ENCODE data around the gene MRPS2. TPM values are rescaled to one million over a fixed set of nuclear protein-coding genes. Genes with fewer than 3 reads are reported as not detected.

Gene MRPS2
- total RNA-seq, 4 donors from 2014 or later = 20.9 to 26.6 (median 23.3) TPM

DNA sequence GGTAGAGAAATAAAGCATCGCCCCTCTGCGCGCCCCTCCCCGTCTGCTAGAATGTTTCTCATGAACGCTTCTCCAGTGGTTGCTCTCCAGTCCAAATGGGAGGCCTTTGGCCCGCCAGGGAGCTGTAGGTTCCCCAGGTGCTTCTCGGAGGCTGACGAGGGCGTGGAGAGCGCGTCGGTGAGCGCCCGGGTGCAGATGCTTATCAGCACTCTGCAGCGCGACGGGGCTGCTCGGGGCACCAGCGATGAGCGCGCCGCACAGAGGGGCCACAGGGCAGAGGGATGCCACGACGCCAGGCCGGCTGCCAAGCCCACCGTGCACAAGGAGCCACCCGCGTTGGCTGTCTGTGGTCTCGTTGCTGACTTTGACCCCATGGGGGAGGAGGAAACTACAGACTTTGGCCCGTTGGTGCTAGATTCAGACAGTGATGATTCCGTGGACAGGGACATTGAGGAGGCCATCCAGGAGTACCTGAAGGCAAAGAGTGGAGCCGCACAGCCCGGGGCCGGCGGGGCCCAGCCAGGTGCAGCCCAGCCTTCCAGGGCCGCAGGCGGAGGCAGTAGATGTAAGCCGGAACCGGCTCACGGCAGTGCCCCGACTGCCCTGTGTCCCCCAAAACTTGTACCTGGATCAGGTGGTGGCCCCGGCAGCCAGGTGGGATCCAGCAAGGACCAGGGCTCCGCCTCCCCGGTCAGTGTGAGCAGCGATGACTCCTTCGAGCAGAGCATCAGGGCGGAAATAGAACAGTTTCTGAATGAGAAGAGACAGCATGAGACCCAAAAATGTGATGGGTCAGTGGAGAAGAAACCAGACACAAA, 15.8 kb upstream of the MRPS2 start:
- TF ChIP-seq, protein P1, sequence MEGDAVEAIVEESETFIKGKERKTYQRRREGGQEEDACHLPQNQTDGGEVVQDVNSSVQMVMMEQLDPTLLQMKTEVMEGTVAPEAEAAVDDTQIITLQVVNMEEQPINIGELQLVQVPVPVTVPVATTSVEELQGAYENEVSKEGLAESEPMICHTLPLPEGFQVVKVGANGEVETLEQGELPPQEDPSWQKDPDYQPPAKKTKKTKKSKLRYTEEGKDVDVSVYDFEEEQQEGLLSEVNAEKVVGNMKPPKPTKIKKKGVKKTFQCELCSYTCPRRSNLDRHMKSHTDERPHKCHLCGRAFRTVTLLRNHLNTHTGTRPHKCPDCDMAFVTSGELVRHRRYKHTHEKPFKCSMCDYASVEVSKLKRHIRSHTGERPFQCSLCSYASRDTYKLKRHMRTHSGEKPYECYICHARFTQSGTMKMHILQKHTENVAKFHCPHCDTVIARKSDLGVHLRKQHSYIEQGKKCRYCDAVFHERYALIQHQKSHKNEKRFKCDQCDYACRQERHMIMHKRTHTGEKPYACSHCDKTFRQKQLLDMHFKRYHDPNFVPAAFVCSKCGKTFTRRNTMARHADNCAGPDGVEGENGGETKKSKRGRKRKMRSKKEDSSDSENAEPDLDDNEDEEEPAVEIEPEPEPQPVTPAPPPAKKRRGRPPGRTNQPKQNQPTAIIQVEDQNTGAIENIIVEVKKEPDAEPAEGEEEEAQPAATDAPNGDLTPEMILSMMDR (IDR thresholded peaks at IDR 0.05; ENCODE audit: low read depth) = no peak

DNA sequence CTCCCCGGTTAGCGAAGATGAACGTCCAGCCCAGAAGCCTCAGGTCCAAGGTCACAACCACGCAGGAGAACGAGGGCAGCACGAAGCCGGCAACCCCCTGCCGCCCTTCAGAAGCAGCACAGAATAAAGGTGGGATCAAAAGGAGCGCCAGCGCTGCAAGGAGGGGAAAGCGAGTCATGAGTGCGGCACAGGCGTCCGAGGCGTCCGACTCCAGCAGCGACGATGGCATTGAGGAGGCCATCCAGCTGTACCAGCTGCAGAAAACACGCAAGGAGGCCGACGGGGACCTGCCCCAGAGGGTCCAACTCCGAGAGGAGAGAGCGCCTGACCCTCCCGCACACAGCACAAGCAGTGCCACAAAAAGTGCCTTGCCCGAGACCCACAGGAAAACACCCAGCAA, 15.1 kb upstream of the MRPS2 start:
- TF ChIP-seq, protein P1 (IDR thresholded peaks at IDR 0.05; ENCODE audit: low read depth) = no peak

DNA sequence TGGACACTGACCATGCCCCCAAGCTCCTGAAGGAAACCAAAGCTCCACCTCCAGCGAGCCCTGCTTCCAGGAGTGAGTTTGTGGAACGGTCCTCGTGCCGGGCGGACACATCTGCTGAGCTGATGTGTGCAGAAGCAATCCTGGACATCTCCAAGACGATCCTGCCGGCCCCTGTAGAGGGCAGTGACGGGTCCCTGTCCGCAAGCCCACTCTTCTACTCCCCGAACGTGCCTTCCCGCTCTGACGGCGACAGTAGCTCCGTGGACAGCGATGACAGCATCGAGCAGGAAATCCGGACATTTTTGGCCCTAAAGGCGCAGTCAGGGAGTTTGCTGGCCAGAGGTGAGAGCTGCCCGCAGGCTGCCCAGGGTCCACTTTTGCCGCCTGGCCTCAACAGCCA, 14.7 kb upstream of the MRPS2 start:
- TF ChIP-seq, protein P1 (IDR thresholded peaks at IDR 0.05; ENCODE audit: low read depth) = no peak

DNA sequence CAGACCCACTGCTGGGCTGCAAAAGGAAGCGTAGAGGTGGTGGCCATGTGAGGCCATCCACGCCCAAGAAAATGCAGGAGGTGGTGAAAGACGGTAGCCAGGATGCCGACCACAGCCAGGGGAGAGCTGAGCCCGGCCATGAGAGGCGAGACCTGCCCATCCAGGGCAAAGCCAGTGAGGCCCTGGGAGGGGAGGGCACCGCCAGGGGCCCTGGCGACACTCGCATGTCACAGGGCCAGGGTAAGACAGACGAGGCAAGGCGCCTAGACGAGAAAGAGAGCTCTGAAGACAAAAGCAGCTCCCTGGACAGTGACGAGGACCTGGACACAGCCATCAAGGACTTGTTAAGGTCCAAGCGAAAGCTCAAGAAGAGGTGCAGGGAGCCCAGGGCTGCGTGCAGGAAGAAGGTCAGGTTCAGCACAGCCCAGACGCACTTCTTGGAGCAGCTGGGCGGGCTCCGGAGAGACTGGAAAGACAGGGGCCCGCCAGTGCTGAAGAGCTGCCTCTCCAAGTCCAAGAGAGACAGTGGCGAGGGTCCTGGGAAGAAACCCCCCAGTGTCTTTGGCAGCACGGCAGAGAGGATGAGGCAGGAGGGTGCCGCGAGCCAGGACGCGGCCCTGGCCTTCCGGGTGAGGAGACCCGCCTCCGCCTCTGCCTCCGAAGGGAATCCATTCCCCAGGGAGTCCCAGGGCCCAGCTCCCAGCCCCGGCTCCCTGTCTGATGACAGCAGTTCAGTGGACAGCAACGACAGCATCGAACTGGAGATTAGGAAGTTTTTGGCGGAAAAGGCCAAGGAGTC, 14.0 kb upstream of the MRPS2 start:
- TF ChIP-seq, protein P1 (IDR thresholded peaks at IDR 0.05; ENCODE audit: low read depth) = no peak

DNA sequence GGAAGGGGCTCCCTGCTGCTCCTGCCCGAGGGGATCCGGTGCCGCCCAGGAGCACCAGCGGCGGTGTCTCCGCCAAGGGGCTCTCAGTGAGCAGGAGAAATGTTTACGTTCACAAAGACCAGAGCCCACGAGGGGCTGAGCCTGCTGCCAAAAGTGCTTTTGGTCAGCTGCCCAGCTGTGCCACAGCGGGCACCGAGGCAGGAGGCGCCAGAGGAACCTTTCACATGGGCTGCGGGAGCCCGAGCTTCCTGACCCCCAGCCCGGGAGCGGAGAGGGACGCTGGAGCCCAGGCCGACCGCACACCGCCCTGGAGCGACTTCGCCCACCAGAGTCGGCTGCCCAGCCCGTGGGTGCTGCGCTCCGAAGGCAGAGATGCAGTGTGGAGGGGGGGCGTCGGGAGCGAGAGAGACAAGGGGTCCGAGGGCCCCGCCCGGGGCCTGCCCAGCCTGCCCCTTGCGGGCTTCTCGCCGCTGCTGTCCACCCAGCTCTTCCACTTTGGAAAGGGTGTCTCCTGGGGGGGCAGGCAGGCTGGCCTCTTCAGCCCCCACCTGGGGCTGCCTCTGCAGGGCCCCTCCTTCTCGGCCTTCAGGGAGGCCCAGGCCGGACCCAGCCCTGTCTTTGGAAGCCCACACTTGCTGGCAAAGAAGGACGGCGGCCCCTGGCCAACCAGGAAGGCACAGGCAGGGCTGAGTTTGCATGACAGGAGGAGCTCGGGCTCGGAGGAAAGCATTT, 13.0 kb upstream of the MRPS2 start:
- TF ChIP-seq, protein P1 (IDR thresholded peaks at IDR 0.05; ENCODE audit: low read depth) = no peak

DNA sequence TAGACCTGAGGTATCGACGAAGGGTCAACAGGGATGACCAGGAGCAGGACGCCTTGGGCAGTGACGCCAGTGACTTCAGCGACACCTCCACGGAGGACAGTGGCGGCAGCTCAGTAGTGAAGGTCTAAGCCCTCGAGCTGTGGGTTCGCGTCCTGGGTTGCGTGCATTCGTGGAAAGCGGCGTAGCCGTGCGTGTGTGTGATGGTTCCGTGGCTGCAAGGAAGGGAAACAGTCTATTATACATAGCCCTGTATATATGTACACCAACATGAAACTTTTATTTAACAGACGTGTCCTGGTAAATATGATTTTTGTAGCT, 12.5 kb upstream of the MRPS2 start:
- TF ChIP-seq, protein P1 (IDR thresholded peaks at IDR 0.05; ENCODE audit: low read depth) = no peak

DNA sequence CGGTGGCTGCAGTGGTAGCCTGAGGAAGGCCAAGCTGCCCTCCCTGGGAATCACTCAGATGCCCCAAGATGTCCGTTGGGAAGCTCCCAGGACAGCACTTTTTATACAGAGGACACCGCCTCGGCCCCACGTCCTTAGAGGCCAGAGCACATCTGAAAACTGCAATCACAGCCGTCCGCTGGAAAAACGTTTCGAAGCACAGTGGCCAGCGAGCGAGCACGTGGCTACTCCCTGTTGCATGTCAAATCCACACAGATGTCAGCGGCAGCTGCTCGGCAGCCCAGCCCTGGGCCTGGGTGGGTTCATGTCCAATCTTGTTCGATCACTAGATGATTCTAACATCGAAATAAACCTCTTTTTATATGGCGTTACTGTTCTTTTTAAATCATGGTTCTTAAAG, 12.0 kb upstream of the MRPS2 start:
- TF ChIP-seq, protein P1 (IDR thresholded peaks at IDR 0.05; ENCODE audit: low read depth) = no peak
